Measurements from ENCODE around the gene SWAP70.

The SWAP70 gene

GRCh38 chr11:9776203-9776602 is 112.3 kb downstream of the SWAP70 start:
- no peak for DNase-seq (ENCODE audit: low read depth)

GRCh38 chr11:9777066-9777465 is 113.2 kb downstream of the SWAP70 start:
- no peak for DNase-seq (ENCODE audit: low read depth)

GRCh38 chr11:9777525-9777924 is 113.6 kb downstream of the SWAP70 start:
- peak; percentile 60 for DNase-seq (ENCODE audit: low read depth)

- no peak for DNase-seq (ENCODE audit: low read depth)
Measured at GRCh38 chr11:9780929-9781328, 117.1 kb downstream of the SWAP70 start.

- peak; percentile 72 for DNase-seq (ENCODE audit: low read depth)
Measured at GRCh38 chr11:9783986-9784385, 120.1 kb downstream of the SWAP70 start.

- DNase-seq (ENCODE audit: low read depth): peak; percentile 44
Measured at GRCh38 chr11:9784602-9785315, 120.9 kb downstream of the SWAP70 start.

GRCh38 chr11:9787260-9787659 is 123.4 kb downstream of the SWAP70 start:
- DNase-seq (ENCODE audit: low read depth): no peak

GRCh38 chr11:9787981-9788521 is 124.2 kb downstream of the SWAP70 start:
- peak; percentile 92 for DNase-seq (ENCODE audit: low read depth)

- no peak for DNase-seq (ENCODE audit: low read depth)
Measured at GRCh38 chr11:9789910-9790309, 126.0 kb downstream of the SWAP70 start.

GRCh38 chr11:9790703-9791102 is 126.8 kb downstream of the SWAP70 start:
- DNase-seq (ENCODE audit: low read depth): no peak

- DNase-seq (ENCODE audit: low read depth): peak; percentile 43
Measured at GRCh38 chr11:9796266-9796665, 132.4 kb downstream of the SWAP70 start.

GRCh38 chr11:9796854-9797253 is 133.0 kb downstream of the SWAP70 start:
- no peak for DNase-seq (ENCODE audit: low read depth)

GRCh38 chr11:9797300-9797699 is 133.4 kb downstream of the SWAP70 start:
- DNase-seq (ENCODE audit: low read depth): no peak

GRCh38 chr11:9799886-9800285 is 136.0 kb downstream of the SWAP70 start:
- DNase-seq (ENCODE audit: low read depth): no peak

- DNase-seq (ENCODE audit: low read depth): peak; percentile 94
Measured at GRCh38 chr11:9802291-9802861, 138.5 kb downstream of the SWAP70 start.
